ENCODE data around the gene CES3.

- TF ChIP-seq SMC3 (conservative IDR thresholded peaks at IDR 0.05; ENCODE audit: poor library complexity): no peak
- no peak for TF ChIP-seq RAD21 (conservative IDR thresholded peaks at IDR 0.05)
- TF ChIP-seq, protein P1, sequence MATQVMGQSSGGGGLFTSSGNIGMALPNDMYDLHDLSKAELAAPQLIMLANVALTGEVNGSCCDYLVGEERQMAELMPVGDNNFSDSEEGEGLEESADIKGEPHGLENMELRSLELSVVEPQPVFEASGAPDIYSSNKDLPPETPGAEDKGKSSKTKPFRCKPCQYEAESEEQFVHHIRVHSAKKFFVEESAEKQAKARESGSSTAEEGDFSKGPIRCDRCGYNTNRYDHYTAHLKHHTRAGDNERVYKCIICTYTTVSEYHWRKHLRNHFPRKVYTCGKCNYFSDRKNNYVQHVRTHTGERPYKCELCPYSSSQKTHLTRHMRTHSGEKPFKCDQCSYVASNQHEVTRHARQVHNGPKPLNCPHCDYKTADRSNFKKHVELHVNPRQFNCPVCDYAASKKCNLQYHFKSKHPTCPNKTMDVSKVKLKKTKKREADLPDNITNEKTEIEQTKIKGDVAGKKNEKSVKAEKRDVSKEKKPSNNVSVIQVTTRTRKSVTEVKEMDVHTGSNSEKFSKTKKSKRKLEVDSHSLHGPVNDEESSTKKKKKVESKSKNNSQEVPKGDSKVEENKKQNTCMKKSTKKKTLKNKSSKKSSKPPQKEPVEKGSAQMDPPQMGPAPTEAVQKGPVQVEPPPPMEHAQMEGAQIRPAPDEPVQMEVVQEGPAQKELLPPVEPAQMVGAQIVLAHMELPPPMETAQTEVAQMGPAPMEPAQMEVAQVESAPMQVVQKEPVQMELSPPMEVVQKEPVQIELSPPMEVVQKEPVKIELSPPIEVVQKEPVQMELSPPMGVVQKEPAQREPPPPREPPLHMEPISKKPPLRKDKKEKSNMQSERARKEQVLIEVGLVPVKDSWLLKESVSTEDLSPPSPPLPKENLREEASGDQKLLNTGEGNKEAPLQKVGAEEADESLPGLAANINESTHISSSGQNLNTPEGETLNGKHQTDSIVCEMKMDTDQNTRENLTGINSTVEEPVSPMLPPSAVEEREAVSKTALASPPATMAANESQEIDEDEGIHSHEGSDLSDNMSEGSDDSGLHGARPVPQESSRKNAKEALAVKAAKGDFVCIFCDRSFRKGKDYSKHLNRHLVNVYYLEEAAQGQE (IDR thresholded peaks at IDR 0.05; ENCODE audit: borderline replicate concordance): no peak
- TF ChIP-seq, protein P2, sequence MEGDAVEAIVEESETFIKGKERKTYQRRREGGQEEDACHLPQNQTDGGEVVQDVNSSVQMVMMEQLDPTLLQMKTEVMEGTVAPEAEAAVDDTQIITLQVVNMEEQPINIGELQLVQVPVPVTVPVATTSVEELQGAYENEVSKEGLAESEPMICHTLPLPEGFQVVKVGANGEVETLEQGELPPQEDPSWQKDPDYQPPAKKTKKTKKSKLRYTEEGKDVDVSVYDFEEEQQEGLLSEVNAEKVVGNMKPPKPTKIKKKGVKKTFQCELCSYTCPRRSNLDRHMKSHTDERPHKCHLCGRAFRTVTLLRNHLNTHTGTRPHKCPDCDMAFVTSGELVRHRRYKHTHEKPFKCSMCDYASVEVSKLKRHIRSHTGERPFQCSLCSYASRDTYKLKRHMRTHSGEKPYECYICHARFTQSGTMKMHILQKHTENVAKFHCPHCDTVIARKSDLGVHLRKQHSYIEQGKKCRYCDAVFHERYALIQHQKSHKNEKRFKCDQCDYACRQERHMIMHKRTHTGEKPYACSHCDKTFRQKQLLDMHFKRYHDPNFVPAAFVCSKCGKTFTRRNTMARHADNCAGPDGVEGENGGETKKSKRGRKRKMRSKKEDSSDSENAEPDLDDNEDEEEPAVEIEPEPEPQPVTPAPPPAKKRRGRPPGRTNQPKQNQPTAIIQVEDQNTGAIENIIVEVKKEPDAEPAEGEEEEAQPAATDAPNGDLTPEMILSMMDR (IDR thresholded peaks at IDR 0.05; ENCODE audit: poor library complexity, severe bottlenecking): no peak
- TF ChIP-seq EP300 (conservative IDR thresholded peaks at IDR 0.05; ENCODE audit: poor library complexity, severe bottlenecking): no peak
- TF ChIP-seq POLR2AphosphoS5 (IDR thresholded peaks at IDR 0.05): no peak
- TF ChIP-seq MXI1 (conservative IDR thresholded peaks at IDR 0.05; ENCODE audit: poor library complexity, severe bottlenecking): no peak
Measured at GRCh38 chr16:67001726-67002125, 40.7 kb downstream of the CES3 start.
